GM18511 (cell line): ENCODE data around the gene ABHD6.
A peak's percentile ranks its signal among the peaks of the same experiment; 100 is the strongest.
"Not testable (repeated sequence)": the region's sequence is repeated elsewhere in the genome, so short reads cannot be mapped to it uniquely, and the experiment has no call there.

Source experiments
- ATAC-seq: cut with Tn5 transposase; IDR thresholded peaks from one replicate; pipeline ENCODE4 v1.9.1; 2021; ENCODE audit warnings: mild to moderate bottlenecking, moderate library complexity; ENCODE audit not compliant: unreplicated experiment

Gene ABHD6

GRCh38 chr3:58271901-58272501 lies 34.4 kb downstream of the ABHD6 start:
- ATAC-seq = no peak

GRCh38 chr3:58272891-58273290 lies 35.3 kb downstream of the ABHD6 start:
- ATAC-seq = no peak

DNA sequence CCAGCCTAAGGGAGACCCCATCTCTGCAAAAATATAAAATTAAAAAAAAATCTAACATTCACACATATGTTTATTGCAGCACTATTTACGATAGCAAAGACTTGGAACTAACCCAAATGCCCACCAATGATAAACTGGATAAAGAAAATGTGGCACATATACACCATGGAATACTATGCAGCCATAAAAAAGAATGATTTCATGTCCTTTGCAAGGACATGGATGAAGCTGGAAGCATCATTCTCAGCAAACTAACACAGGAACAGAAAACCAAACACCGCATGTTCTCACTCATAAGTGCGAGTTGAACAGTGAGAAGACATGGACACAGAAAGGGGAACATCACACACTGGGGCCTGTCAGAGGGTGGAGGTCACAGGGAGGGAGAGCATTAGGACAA lies 35.8 kb downstream of the ABHD6 start:
- not testable (repeated sequence) for ATAC-seq

GRCh38 chr3:58274027-58274614 lies 36.5 kb downstream of the ABHD6 start:
- no peak for ATAC-seq

DNA sequence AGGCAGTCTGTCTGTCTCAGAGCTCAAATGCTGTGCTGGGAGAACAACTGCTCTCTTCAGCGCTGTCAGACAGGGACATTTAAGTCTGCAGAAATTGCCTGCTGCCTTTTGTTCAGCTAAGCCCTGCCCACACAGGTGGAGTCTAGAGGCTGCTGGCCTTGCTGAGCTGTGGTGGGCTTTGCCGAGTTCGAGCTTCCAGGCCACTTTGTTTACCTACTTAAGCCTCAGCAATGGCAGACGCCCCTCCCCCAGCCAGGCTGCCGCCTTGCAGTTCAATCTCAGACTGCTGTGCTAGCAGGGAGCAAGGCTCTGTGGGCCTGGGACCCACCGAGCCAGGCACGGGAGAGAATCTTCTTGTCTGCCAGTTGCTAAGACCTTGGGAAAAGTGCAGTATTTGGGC lies 43.5 kb downstream of the ABHD6 start:
- ATAC-seq = no peak

DNA sequence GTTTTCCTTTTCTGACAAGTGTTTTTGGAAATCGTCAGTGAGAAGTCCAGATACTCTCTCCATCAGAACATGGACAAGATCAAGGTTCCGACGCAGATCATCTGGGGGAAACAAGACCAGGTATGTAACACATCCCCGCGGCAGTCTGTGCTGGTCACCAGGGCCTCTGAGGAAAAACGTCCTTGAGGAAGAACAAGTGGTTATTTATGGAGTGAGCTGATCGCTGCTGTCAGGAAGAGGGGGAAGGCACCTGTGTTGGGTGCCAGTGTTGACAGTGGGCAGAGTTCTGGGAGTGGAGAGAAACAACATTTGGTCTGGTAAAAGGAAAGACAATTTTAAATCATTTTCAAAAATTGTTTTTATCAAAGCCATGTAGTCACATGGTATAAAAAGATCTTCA lies 47.7 kb downstream of the ABHD6 start:
- no peak for ATAC-seq

- no peak for ATAC-seq
Measured at GRCh38 chr3:58287354-58287753, 49.8 kb downstream of the ABHD6 start.

GRCh38 chr3:58288011-58288728 lies 50.6 kb downstream of the ABHD6 start:
- no peak for ATAC-seq

DNA sequence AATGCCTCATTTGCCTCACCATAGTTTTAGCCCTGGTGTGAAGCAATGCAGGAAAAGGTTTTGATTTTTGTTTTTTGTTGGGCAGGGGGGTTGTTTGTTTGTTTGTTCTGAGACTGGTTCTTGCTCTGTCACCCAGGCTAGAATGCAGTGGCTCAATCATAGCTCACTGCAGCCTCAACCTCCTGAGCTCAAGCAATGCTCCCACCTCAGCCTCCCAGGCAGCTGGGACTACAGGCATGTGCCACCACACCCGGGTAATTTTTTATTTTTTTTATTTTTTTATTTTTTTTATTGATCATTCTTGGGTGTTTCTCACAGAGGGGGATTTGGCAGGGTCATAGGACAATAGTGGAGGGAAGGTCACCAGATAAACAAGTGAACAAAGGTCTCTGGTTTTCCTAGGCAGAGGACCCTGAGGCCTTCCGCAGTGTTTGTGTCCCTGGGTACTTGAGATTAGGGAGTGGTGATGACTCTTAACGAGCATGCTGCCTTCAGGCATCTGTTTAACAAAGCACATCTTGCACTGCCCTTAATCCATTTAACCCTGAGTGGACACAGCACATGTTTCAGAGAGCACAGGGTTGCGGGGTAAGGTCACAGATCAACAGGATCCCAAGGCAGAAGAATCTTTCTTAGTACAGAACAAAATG lies 51.5 kb downstream of the ABHD6 start:
- ATAC-seq = not testable (repeated sequence)

- not testable (repeated sequence) for ATAC-seq
Measured at GRCh38 chr3:58290446-58290845, 52.9 kb downstream of the ABHD6 start.

GRCh38 chr3:58291671-58292338 lies 54.2 kb downstream of the ABHD6 start:
- ATAC-seq = no peak

DNA sequence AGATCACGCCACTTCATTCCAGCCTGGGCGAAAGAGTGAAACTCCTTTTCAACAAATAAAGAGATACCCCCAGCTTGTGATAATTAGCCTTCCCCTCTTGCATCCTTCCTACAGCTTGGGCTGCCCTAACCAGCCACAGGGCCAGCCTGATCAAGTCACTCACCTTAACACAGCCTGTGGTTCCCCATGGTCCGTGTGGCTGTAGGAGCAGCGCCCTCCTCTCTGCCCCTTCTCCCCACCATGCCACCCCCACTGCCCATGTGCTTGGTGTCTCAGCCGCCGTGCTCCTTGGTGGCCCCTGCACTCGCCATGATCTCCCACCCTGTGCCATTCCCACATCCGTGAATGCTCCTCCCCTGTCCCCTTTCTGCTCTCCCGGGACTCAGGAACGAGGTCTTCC lies 55.3 kb downstream of the ABHD6 start:
- no peak for ATAC-seq

DNA sequence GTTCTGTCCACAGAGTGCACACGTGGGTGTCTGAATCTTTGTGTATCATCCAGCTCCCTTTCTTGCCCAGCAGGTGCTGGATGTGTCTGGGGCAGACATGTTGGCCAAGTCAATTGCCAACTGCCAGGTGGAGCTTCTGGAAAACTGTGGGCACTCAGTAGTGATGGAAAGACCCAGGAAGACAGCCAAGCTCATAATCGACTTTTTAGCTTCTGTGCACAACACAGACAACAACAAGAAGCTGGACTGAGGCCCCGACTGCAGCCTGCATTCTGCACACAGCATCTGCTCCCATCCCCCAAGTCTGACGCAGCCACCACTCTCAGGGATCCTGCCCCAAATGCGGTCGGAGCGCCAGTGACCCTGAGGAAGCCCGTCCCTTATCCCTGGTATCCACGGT lies 55.9 kb downstream of the ABHD6 start:
- no peak for ATAC-seq

GRCh38 chr3:58296269-58296668 lies 58.7 kb downstream of the ABHD6 start:
- no peak for ATAC-seq

DNA sequence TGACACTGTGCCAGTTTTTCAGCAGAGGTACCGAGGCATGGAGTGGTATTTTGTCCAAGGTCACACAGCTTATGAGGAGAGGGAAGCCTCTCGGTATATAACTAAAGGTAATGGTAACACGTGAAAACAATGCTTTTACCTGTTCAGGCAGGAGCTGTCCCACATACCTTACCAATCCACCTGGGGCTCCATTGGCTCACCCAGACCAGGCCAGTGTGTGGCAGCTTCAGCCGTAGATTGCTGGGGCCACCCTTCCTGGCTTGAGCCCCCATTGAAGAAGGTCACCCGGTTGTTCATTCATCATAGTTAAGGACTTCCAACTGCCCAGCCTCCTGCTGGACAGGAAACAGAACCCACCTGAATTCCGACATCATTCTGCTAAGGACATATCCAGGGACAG lies 59.3 kb downstream of the ABHD6 start:
- ATAC-seq = no peak

DNA sequence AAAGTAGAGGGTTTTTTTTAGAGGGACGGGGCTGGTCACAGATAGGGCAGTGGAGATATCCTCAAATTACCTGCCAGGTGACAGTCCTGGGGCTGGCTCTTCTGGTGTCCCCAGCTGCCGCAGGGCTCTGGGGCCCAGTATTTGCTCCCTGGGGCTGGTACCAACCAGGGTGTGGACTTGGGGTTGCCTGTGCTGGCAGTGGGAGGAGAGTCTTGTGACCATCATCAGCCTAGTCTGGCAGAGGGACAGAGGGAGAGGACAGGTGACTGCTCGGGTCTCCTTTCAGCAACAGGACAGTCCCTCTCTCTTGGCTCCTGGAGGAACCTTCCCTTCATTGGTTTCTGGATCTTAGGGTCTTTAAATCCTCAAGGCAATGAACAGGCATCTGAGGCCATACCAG lies 60.6 kb downstream of the ABHD6 start:
- no peak for ATAC-seq

DNA sequence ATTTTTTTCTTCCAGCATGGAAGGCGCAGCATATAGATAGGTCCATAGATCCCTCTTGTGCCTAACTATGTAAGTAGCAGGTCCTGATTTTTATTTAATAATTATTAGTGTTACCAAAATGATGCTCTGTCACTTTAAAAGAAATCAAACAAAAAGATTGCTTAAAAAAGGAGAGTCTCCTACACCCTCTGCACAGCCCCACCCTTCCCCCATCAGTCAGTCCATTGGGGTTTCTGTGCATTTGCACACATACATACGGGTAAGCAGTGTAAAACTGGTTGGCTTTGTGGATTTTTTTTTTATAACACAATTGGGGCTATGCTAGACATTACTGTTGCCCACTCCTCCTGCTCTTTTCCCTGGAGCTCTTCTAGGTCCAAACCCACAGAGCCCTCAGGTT lies 61.5 kb downstream of the ABHD6 start:
- ATAC-seq = no peak

- ATAC-seq = no peak
Measured at GRCh38 chr3:58299839-58300516, 62.4 kb downstream of the ABHD6 start.

DNA sequence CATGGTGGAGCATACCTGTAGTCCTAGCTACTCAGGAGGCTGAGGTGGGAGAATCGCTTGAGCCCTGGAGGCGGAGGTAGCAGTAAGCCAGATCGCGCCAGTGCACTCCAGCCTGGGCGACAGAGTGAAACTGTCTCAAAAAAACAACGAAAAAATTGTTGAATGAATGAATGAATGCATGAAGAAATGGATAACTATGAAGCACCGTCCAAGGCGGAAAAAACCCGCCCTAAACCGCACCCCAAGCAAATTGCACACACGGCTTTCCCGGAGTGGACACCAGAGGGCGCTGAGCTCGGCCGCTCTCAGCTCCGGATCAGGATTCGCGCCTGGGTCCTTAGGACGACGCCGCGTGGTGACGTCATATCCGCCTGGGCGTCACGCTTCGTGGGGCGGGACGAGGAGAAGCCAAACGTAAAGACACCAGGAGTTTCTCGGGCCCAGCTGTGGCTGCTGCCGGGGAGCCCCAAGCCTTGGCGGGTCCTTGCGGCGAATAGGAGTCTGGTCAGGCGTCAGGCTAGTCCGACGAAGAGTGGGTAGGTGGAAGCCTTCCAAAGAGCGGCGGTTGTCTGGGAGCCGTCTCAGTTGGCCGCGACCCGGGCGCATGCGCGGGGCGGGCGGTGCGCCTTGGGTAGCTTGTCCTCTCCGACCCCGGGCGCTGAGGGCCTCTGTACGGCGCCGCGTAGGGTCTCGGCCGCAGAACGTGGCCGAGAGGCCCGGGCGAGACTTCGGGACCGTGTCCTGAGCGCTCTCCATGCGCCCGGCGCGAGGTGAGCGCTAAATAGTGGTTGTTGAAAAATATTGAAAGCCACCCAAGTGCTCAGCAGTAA lies 68.5 kb downstream of the ABHD6 start, which contains the start of the genes HTD2 and RPP14:
TSS of gene HTD2 (plus strand) at position 639 of the 830 bp plus-strand sequence. CDS start 11,094 bp downstream, outside the sequence.
TSS of gene RPP14 (plus strand) at position 364 of the 830 bp plus-strand sequence. CDS start 4,085 bp downstream, outside the sequence.
- ATAC-seq = peak; percentile 88
